Measurements from ENCODE around the gene CPZ. TPM values are rescaled to one million over a fixed set of nuclear protein-coding genes. Genes with fewer than 3 reads are reported as not detected.

The CPZ gene
- total and polyA plus RNA-seq, 10 of the 15 experiments (the other 5 are each of a cell fraction or from before 2014, with no cell fraction given), result not detected

- Histone ChIP-seq H3K9me3 (replicated peaks; ENCODE audit: control insufficient read depth, insufficient read depth, low read length) (no peaks in the 10 kb centered on the region), H3K4me3 (no peak overlapping the region), H4K20me1 (ENCODE audit: control insufficient read depth, insufficient read depth) (no peaks in the 10 kb centered on the region), H3K27me3 (replicated peaks in 1 of 2; ENCODE audit: control insufficient read depth in 2 of 2, insufficient read depth in 2 of 2, low read length in 1 of 2) (no peaks in the 10 kb centered on the region; a peak in 1 of 4 replicates), H3K9ac (ENCODE audit: control insufficient read depth, insufficient read depth, low read length) (no peak overlapping the region), H3K79me2 (ENCODE audit: control insufficient read depth, insufficient read depth, low read length) (no peaks in the 10 kb centered on the region), H3K4me1 (ENCODE audit: control insufficient read depth, insufficient read depth, low read length) (no peaks in the 10 kb centered on the region), H3K36me3 (ENCODE audit: control insufficient read depth in 2 of 2, insufficient read depth in 2 of 2, low read length in 1 of 2) (no peaks in the 10 kb centered on the region), H3K4me2 (ENCODE audit: control insufficient read depth, insufficient read depth) (no peak overlapping the region), H3K27ac (ENCODE audit: control insufficient read depth, insufficient read depth) (no peak overlapping the region), H2AFZ (ENCODE audit: control insufficient read depth, low read depth, low read length) (no peak overlapping the region)
- DNase-seq (ENCODE audit: low read depth, low spot score), result no peak
- no peak for ATAC-seq
- SMC1A ChIA-PET (ENCODE audit: uncharacterized antibody, unreplicated experiment), result no interaction called here
- POLR2A ChIA-PET, result no interaction called here
- no TSS peak for BruUV-seq (replicated peaks)
- FAIRE-seq, result no peak
- in situ Hi-C loops (cut with MboI) (no loop called here), intact Hi-C loops (cut with micrococcal nuclease; ENCODE audit: unreplicated experiment) (no loop called here)
- 36% methylated on average over 36 of the region's 36 CpGs for WGBS (ENCODE audit: insufficient coverage, insufficient replicate concordance, low lambda C conversion rate, missing lambda C conversion rate)
- CTCF ChIA-PET, result no interaction called here
- TF ChIP-seq NFYA (IDR thresholded peaks at IDR 0.05; ENCODE audit: borderline replicate concordance, low read depth, low read length) (no peak), FOXK2 (IDR thresholded peaks at IDR 0.05) (no peak), REST (IDR thresholded peaks at IDR 0.05; ENCODE audit: low read depth, low read length) (no peak)
- RAD21 ChIA-PET (ENCODE audit: unreplicated experiment), result no interaction called here
Observed at GRCh38 chr4:8646296-8647093, 53.9 kb downstream of the CPZ start.

Measured in GM12878 (cell line).